Activated T-helper 1 cell treated with anti-CD3 and anti-CD28 coated beads, Interleukin-2, amount 50 U/mL, for 16 hours (primary cell): ENCODE results near the gene MCM6.

Experiments
- DNase-seq, 2 donors: peaks; one replicate each; pipeline ENCODE4 v3.0.0-alpha.2; 2020; ENCODE audit warnings: low read depth in 1 of 2, low spot score in 1 of 2

Gene MCM6

GRCh38 chr2:135790423-135790822, 85.8 kb downstream of the MCM6 start:
- no peak for DNase-seq
